CD4-positive, alpha-beta T cell treated with Interleukin-17A for 4 hours (primary cell): ENCODE measurements around the gene LIF.
A peak's percentile ranks its signal among the peaks of the same experiment; 100 is the strongest.

ENCODE experiments used
- DNase-seq: peaks from one replicate; pipeline ENCODE4 v3.0.0-alpha.2; 2020; ENCODE audit warnings: mixed read lengths

LIF gene

GRCh38 chr22:30262917-30263741 is 16.6 kb upstream of the LIF start:
- DNase-seq = peak; percentile 87

DNA sequence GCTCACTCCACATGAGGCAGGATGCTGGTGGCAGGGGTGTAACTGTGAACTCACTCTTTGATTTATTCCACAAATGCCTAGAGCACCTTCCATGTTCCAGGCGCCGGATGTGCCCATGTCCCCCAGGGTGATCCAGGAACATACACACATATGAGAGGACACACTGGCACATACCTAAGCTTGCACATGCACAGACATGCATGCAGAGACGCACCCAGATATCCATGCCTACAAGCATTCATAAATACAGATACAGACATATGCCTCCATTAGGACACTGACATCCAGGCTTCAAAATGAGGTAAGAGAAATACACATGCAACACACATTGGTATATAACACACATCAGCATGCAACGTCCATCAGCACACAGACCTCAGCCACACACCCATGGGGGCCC is 15.6 kb upstream of the LIF start:
- DNase-seq = no peak

DNA sequence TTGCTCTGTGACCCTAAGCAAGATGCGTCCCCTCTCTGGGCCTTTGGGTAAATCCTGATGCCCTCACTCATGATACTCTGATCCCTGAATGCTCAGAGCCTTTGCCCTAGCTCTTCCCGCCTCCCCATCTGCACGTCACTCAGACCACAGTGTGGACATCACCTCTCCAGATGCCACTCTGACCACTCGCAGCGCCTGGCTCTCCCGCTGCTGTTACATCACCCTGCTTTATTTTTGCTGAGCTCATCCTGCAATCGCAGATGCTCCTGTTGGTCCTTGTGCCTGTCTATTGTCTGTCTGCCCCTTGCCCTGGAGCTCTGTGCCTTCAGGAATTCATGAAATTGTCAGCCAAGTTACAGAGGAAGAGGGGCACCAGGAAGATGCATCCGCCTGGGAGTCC is 14.6 kb upstream of the LIF start:
- no peak for DNase-seq

GRCh38 chr22:30260682-30261081 is 14.1 kb upstream of the LIF start:
- no peak for DNase-seq

DNA sequence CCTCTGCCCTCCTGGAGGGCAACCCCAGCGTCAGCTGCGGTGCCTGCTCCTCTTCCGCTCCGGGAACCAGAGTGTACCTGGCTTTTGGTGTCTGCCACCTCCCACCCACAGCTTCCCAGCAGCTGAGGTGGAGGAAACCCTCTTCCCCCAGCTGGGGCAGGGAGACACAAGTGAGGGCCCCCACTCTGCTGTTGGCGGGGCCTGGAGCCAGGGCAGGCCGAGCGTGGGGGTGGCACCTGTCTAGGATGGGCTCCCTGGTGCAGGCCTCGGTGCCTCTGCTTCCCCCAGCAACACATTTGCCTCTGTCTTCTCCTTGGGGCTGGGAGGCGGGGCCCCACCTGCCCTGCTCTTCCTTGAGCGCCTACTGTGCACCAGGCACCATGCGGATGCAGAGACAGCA is 13.7 kb upstream of the LIF start:
- DNase-seq = no peak

- no peak for DNase-seq
Measured at GRCh38 chr22:30254314-30254713, 7.8 kb upstream of the LIF start.

- no peak for DNase-seq
Measured at GRCh38 chr22:30253205-30253852, 6.8 kb upstream of the LIF start.

DNA sequence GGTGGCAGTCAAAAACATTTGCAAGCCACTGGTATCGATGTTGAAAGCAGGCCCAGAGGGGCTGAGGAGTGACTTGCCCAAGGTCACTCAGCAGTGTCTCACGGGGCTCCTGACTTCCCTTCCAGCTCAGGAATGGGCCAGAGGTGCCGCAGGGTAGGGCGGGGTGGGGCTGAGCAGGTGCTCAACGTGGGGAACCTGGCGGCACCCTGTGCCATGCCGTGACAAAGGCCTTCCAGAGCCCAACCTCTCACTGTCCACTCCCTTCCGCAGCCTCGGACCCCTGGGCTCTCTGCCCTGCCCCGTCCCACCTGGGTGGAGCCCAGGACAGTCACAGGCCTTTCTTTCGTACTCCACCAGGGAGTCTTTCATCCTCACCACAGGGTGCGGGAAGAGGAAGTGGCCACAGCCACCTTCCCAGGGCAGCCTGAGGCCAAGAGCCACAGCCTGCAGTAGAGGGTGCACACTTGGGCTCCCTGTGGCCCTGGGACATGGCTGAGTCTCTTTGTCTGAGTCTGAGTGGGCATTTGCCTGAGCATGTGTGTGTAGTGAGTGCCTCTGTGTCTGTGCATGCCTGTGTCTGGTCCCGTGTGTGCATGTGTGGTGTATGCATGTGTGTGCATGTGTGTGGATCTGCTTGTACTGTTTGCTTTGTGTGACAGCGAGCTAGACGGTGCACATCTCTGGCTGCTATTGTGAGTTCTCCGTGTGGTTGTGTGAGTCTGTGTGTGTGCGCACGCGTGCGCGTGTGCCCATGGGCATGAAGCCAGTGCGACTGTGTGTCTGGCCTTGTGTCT is 6.0 kb upstream of the LIF start:
- DNase-seq = no peak

DNA sequence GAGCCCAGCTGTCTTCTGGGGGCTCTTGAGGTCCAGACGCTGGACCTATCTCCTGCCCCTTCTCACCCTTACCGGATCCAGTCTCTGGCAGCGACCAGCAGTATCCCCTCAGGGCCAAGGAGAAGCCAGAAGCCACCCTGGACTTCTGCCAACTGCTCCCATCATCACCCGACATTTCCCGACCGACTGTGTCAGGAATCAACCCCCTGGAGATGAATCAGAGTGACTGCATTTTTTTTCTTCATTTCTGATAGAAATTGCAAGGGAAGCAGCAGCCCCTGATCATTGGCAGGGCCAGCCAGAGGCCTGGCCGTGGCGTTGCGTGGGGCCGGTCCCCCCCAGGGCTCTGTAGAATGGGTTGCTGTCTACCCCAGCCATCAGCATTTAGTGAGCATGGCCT is 5.2 kb upstream of the LIF start:
- DNase-seq = no peak

GRCh38 chr22:30250661-30251267 is 4.2 kb upstream of the LIF start:
- no peak for DNase-seq

GRCh38 chr22:30250039-30250565 is 3.5 kb upstream of the LIF start:
- DNase-seq = no peak

DNA sequence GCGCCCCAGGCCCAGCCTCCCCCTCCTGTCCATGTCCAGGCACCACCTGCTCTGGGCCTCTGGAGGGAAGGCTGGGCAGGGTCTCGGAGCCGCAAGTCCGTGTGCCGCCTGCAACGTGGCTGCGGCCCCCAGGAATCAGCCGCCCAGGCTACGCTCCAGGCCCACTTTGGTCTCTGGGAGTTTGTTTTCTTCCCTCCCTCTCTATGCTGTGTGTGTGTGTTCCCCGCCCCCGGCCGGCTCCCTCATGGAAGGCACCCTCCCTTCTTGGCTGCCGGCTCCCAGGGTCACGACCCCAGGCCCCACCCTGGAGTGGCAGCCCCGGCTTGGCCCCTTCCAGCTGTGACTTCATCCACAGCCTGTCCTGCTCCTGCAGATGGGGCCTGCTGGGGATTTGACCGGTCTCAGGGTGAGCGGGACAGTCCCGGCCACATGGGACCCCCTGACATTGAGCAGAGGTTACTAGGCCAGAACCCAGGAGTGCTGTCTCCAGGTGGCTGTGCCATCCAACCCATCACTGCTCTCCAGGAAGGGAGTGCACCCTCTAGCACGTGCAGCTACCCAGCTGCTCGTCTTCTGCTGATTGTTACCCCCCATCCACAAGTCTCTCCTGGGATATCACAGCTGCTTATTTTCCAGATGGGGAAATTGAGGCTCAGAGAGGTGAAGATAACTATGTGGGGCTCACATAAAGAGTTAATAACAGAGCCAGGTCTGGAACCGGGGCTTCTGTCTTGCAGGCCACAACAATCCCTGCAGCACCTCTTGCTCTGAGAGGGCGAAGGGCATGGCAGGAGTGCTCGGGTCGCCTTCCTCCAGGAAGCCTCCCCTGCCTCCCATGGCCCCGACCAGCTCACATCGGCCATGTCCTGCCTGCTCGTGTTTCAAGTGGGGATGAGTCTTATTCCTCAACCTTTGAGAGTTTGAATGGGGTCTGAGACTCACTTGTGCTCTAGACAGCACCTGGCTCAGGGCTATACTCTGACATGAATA is 2.8 kb upstream of the LIF start:
- no peak for DNase-seq

- DNase-seq = no peak
Measured at GRCh38 chr22:30248484-30248883, 1.9 kb upstream of the LIF start.

DNA sequence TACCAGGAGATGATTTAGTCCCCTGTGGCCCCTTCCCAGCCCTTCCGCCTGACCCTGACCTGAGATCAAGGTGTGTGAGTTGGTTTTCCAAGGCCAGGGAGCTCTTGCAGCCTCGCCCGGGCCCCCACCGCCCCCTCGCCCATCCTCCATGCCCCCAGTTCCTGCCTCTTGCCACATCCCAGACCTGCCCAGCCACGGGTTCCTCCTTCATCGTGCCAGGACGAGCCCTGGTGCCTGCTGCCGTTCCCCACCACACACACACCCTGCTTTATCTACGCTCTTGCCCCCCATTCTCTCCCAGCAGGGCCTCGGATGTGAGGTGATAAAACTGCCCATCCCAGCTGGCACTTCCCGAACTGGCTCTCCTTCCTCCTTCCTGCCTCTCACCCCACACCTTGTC is 1.4 kb upstream of the LIF start:
- DNase-seq = no peak

DNA sequence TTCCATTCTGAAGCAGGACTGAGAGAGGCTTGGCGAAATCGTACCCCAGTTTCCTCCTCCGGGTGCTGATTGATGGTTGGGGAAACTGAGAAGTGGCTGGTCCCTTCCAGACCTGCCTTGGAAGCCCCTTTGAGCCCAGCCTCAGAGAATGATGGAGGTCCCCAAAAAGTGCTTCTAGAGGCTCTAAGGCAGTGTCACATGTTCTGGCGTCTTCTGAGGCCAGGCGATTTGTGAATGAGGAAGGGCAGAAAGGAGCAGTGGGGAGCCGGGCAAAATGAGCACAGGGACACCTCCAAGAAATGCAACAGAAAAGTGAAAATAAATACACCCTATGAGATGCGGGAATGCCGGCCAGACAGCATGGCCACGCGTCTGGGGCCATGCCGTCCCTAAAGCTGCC is 1.0 kb upstream of the LIF start:
- no peak for DNase-seq

DNA sequence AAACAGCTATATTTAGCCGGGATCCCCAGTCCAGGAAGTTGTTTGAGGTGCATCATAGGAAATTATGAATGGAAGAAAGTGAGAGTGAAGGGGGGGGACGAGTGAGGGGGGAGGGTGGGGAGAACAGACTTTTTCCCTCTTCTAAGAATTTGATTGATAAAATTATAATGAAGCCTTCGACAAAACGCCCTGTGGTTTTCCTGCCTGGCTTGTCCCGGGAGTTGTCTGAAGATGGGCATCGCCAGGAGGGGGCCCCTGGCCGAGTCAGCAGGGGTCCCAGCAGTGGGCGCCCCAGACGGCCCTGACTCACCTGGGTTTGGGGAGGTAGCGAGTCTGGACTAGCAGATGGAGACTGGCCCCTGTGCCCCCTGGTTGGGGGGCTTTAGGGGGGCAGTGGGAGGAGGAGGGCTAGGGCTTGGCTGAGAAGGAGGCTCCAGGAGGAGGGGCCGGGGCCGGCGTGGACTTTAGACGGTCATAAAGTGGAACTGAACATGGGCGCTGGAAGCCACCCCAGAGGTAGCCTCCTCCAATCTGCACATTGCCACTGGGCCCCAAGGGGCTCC is 336 bp upstream of the LIF start:
- DNase-seq = no peak

DNA sequence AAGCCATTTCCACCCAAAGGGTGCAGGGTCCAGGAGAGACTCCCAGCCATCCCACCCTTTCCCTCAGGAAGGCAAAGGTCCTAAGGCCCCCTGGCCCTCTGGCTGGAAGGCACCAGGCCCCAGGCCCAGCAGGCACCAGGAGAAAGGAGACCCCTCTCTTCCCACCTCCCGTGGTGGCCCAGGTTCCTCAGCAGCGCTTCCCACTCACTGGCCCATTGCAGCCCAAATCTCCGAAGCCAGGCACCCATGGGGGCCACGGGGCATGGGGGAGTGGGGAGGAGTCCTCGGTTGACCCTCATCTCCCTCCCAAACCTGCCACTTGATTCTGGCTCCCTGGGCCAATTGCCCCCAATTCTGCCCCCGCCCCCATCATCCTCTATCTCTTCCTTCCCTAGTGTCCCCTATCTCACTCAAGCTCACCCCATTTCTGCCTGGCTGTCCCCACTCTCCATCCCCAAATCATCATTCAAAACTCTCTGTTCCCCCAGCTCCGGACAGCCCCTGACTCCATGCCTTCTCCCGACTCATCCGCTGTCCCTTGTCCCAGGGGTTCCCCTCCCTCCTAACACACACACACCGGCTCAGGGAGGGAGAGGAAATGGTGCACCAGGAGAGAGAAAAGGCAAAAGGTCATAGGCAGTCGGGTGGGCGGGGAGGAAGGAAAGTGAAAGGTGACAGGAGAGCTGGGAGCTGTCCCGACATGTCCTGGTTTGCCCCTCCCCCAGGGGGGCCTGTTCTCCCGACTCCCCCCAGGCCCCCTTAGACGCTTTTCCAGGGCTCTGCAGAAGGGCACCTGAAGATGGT is 1.2 kb downstream of the LIF start:
- DNase-seq = no peak

GRCh38 chr22:30244641-30245040 is 1.9 kb downstream of the LIF start:
- no peak for DNase-seq

DNA sequence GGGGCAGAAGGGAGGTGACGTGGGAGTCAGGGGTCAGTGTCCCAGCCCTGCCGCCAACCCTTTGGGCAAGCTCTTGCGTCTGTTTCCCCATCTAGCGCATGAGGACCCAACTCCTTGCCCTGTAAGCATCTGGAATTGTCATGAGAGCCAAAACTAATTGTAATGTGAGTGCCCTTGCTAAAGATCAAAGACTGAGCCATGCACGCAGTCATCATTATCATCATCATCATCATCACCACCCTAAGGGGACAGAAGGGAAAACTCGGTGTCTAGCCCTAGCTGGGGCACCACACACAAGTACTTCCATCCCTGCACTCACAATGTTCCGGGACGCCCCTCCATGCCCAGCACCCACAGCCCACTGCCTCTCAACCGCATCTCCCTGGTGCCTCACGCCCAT is 2.5 kb downstream of the LIF start:
- DNase-seq = no peak

DNA sequence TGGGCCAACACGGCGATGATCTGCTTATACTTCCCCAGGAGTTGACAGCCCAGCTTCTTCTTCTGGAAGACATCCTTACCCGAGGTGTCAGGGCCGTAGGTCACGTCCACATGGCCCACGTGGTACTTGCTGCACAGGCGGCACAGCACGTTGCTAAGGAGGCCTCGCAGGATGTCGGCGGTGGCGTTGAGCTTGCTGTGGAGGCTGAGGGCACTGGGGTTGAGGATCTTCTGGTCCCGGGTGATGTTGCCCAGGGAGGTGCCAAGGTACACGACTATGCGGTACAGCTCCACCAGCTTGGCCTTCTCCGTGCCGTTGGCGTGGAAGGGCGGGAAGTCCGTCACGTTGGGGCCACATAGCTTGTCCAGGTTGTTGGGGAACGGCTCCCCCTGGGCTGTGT is 2.9 kb downstream of the LIF start:
- peak; percentile 20 for DNase-seq
